Fibroblast of the aortic adventitia (primary cell): ENCODE results near the gene SKOR1. TPM values are rescaled to one million over a fixed set of nuclear protein-coding genes. Genes with fewer than 3 reads are reported as not detected.

ENCODE experiments used
- DNase-seq: peaks from one replicate; pipeline ENCODE4 v3.0.0-alpha.2; 2010; ENCODE audit warnings: low read depth
- H3K4me3 ChIP-seq: 2 replicates; pipeline ENCODE4 v1.5.1; 2011; ENCODE audit warnings: low read depth, mild to moderate bottlenecking, control low read depth, low read length, moderate library complexity
- CTCF ChIP-seq: IDR thresholded peaks from 2 replicates; pipeline ENCODE4 v1.5.1; 2011; ENCODE audit warnings: mild to moderate bottlenecking, low read length, control low read depth, inconsistent platforms; ENCODE audit not compliant: insufficient read depth
- total RNA-seq: library from RNA; depleted of rRNA; stranded (reverse); fragments of >200 nt; gene quantifications from 2 replicates; pipeline ENCODE4 v1.2.3, GENCODE V29; 2012; ENCODE audit warnings: low replicate concordance

Gene SKOR1
- total RNA-seq, 1 donor = 0.09 TPM

- no peak for DNase-seq
- no peak overlapping the region for H3K4me3 ChIP-seq
- no peak for TF ChIP-seq CTCF
Measured at GRCh38 chr15:67806536-67806935, 18.8 kb upstream of the SKOR1 start.

GRCh38 chr15:67807141-67807540, 18.2 kb upstream of the SKOR1 start:
- TF ChIP-seq CTCF = no peak
- no peak overlapping the region for H3K4me3 ChIP-seq
- DNase-seq = no peak

GRCh38 chr15:67807836-67808235, 17.5 kb upstream of the SKOR1 start:
- DNase-seq = no peak
- H3K4me3 ChIP-seq = no peak overlapping the region
- TF ChIP-seq CTCF = no peak

- TF ChIP-seq CTCF = no peak
- DNase-seq = no peak
- no peak overlapping the region for H3K4me3 ChIP-seq
Measured at GRCh38 chr15:67808821-67809220, 16.5 kb upstream of the SKOR1 start.

- no peak for TF ChIP-seq CTCF
- DNase-seq = no peak
- no peak overlapping the region for H3K4me3 ChIP-seq
Measured at GRCh38 chr15:67809441-67809840, 15.9 kb upstream of the SKOR1 start.

- TF ChIP-seq CTCF = no peak
- no peak for DNase-seq
- H3K4me3 ChIP-seq = no peak overlapping the region
Measured at GRCh38 chr15:67809866-67810265, 15.4 kb upstream of the SKOR1 start.

- DNase-seq = no peak
- TF ChIP-seq CTCF = no peak
- no peak overlapping the region for H3K4me3 ChIP-seq
Measured at GRCh38 chr15:67812241-67812644, 13.1 kb upstream of the SKOR1 start.
